Stimulated activated CD4-positive, alpha-beta T cell treated with anti-CD3 and anti-CD28 coated beads, Interleukin-2, amount 100 ng/mL, for 4 hours (primary cell): ENCODE measurements around the gene PTTG1.
"Not testable (repeated sequence)": the region's sequence is repeated elsewhere in the genome, so short reads cannot be mapped to it uniquely, and the experiment has no call there.

Source experiments
- DNase-seq: peaks from one replicate; pipeline ENCODE4 v3.0.0-alpha.2; 2020; ENCODE audit warnings: low read depth

The PTTG1 gene

DNA sequence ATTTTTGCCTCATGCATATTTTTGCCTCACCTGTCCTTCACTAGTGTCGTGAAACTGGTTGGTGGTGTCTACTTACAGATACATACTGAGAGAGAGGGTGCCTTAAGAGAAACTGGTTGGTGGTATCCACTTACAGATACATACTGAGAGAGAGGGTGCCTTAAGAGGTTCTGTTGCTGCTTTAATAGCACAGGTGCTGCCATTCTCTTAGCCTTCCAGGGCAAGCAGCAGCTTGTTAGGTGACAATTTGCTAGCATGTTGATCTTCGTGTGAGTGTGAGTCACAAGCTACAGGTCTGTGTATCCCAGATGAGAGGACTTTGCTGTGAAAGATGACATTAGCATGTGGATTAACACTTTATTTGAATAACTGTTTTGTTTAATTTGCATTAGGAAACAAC lies 1.4 kb downstream of the PTTG1 start:
- DNase-seq = no peak

DNA sequence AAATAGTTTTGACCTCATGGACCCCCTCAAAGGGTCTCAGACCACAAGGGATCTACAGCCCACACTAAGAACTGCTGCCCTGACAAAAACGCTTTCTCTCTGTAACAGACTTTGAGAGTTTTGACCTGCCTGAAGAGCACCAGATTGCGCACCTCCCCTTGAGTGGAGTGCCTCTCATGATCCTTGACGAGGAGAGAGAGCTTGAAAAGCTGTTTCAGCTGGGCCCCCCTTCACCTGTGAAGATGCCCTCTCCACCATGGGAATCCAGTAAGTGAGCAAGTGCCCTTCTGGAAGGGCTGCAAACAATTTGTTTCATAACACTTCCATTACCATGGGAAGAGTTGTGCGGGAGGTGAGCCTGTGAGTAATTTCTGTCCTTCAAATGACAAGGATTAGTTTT lies 6.0 kb downstream of the PTTG1 start:
- no peak for DNase-seq

DNA sequence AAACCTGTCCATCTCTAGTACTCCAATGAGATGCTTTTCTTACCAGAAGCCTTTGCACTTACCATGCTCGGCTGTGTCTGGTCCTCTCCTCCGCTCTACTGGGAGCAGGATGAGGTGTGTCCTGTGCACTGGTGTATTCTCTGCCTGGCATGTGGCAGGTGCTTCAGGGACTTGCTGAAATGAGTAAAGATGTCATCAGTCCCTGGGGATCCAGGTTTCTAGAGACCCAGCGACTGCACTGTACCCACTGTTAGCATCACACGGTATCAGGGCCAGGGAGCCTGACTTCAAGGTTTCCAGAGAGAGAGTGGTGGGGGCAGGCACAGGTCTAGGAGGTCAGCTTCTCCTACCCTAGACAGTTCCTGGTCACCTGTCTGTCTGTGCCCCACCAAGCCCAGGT lies 10.5 kb downstream of the PTTG1 start:
- DNase-seq = no peak

DNA sequence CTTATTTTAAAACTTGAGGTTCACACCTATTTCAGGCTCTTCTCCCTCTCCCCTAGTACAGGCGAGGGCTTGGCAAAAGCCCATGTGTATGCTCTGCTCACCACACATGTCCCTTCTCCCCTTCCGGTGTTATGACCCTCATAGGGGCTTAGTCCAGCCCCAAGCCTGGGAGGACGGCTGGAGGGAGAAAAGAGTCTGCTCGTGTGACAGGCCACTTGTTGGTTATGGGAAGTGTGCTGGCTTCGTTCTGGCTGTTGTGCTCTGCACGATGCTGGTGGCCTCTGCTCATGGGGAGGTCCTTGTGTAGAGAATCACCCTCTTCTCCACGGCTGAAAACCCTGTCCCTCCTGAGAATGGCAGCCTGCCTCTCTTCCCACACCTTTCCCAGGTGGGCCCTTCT lies 11.1 kb downstream of the PTTG1 start:
- no peak for DNase-seq

DNA sequence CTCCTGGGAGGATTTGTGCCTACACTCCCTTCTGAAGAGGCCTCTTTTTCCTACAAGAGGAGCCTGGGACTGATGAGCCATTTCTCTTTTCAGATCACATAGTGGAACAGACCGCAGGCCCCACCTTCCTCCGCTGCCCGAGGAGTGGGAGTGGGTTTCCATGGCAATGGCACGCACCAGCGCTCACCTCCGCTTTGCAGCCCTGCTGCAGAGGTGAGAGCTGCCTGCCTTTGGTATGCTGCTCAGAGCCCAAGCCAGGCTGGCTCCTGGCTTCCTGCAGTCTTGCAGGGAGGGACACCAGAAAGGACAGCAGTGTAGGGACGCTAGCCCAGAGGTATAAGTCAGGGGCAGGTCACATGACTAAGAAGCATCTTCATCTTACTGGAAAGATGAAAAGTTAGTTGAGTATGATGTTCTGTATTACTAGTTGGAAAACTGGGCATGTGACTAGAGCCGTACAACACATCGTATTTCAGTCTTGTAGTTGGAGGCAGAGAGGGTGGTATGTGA lies 12.4 kb downstream of the PTTG1 start:
- no peak for DNase-seq

DNA sequence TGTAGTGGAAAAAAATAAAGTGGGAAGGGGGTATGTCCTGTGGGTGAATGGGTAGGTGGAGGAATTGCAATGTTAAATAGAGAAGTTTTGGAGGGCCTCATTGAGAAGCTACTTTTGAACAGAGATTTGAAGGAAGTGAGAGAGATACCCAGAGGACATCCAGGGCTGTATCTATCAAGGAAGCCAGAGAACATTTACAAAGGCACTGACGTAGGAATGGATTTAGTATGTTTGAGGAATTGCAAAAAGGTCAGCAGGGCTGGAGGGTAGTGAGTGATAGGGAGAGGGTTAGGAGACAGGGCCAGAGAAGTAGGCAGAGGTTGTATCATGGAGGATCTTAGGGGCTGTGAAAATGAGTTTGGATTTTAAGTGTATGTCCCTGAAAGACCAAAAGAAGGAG lies 13.9 kb downstream of the PTTG1 start:
- no peak for DNase-seq

DNA sequence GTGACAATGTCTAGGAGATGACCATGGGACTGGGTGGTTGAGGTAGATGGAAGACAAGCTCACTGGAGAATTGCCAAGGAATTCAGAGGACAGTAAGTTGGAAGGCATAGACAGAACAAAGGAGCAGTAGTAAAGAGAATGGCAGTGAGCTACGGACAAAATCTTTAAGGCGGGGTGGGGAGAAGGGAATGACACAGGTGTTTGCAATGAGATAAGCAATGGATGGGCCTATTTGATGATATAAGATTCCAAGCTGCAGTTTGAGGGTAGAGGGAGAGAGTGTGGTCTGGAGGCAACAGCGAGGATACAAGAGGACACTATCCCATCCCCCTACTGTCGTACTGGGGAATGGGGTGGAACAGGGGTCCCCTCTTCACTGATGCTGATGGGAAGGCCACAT lies 14.4 kb downstream of the PTTG1 start:
- DNase-seq = no peak

DNA sequence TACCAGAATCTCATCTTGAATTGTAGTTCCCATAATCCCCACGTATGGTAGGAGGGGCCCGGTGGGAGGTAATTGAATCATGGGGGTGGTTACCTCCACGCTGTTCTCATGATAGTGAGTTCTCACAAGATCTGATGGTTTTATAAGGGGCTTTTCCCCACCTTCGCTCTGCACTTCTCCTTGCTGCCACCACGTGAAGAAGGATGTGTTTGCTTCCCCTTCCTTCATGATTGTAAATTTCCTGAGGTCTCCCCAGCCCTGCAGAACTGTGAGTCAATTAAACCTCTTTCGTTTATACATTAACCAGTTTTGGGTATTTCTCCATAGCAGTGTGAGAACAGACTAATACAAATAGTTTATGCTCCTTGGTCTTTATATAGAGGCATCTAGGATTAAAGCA lies 15.0 kb downstream of the PTTG1 start:
- DNase-seq = not testable (repeated sequence)

DNA sequence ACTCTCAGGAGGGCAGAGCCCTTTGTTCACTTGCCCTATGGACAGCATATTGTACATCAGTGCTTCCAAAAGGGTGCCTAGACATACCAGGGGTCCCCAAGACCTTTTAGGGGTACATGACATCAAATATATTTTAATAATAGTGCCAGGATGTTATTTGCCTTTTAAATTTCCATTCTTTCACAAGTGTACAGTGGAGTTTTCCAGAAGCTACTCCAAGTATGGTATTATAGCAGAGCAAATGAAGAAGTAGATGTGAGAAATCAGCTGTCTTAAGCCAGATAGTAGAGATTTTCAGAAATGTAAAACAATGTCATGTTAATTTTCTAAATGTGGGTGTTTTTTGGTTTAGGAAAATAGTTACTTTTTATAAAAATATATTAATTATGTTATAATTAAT lies 15.6 kb downstream of the PTTG1 start:
- DNase-seq = no peak

DNA sequence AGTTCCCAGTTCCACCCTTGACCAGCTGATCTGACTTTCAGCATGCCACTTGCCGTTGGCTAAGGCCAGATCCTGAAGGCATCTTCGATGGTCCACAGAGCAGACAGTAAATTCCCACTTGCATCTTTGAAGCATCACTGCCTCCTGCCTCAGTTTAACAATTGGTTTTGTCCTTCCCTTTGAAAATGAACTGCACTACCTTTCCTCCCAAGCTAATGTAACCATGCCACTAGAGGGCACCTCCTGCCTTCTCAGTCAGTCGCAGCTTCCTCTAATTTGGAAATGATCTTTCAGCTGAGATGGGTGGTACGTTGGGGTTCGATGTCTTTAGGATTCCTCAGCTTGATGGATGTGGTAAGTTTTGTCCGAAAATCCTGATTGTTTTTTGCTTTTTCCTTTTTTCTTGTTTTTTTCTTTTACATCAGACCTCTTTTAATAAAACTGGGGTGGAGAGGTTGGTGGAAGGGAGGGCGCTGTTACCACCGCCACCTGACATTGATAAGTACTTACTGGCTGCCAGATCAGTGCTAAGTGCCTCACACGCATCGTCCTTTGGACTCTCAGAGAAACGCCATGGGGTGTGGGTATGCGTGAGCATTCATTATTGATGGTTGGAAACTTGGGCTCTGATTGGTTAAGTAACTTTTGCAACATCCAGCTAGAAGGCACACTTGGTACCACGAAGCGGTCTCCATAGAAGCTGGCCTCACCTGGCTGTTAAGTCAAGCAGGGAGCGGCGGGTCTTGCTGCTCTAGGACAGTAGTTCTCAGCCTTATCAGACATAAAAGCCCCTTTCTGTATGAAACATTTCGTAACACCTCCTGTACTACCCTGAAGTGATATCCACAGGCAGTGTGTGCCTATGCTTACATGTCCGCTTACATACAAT lies 16.9 kb downstream of the PTTG1 start:
- DNase-seq = peak; percentile 44

DNA sequence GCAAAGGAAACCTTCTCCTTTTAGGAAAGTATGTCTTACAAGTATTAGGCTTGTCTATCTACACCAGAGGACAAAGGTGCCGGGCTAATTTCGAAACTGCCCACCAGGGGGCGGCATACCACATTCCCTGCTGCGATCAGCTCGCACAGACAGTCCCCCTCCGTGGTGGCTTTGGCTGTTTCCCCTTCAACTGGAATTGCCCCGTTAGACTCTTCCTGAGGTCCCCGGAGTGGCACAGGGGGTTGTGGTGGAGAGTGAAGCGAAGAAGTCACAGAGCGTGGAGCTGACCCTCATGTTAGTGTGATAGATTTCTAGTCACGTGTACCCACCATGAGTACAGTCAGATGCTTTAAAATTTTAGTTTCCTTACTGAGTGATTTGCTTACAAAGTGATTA lies 17.5 kb downstream of the PTTG1 start:
- DNase-seq = peak; percentile 84

DNA sequence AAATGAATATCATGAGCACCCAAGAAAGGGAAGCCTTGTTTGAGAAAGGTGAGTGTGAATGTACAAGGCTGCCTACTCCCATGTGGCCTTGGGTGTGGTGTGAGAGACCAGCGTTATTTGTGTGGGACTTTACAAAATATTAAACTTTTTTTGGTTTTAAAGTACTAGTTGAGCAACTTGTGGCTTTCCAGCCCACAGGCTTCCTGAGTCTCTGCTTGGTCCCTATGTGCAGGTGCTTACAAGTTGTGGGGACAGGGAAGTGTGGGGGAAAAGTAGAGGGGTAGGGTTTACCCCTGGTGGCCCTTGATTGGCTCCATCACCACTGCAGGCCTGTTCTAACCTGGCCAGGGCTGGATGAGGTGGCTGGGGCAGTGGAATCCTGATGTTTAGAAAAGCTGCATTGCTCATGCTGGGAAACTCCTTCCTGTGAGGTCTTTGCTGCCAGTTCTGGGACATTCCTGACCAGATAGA lies 19.7 kb downstream of the PTTG1 start:
- no peak for DNase-seq

DNA sequence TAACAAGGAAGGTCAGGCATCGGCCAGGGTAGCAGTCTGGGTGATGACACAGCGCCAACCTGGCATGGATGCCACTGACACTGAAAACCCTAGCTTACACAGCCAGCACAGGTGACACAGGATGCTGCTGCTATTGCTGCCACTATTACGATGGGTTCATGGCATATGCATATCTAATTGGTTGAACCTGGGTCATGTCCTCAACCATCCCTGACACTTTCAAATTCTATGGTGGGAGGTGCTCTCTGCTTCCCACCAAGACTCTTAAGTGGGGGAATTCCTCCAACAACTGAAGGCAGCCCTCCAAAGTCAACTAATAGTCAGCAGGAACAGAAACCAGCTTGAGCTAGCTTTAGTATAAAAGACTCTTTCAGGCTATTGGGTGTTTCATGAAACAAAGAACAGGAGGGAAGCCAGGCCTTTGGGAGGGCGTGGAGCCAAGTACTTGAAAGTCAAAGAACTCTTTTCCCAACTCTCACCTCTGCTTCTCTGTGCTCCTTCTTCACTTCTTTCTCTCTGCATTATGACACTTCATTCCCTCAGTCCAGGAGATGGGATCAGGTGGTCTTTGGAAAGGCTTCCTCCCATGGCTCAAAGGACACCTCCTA lies 21.3 kb downstream of the PTTG1 start:
- DNase-seq = no peak

DNA sequence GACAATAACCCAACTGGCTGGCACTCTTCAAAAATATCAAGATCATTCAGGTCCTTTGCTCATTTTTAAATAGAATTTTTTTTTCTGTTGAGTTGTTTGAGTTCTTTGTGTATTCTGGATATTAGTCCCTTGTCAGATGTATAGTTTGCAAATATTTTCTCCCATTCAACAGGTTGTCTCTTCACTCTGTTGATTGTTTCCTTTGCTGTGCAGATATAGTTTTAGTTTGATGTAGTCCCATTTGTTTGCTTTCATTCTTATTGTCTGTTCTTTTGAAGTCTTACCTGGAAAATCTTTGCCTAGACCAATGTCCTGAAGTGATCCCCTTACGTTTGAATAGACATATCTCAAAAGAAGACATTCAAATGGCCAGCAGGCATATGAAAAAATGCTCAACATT lies 22.8 kb downstream of the PTTG1 start:
- no peak for DNase-seq

DNA sequence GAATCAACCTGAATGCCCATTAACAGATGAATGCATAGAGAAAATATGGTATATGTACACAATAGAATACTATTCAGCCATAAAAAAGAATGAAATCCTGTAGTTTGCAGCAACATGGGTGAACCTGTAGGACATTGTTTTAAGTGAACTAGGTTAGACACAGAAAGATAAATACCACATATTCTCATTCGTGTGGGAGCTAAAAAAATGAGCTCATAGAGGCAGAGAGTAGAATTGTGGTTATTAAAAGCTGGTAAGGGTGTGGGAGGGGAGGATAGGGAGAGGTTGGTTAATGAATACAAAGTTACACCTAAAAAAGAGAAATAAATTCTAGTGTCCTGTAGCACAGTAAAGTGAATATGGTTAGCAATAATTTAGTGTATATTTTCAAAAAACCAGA lies 23.5 kb downstream of the PTTG1 start:
- no peak for DNase-seq

DNA sequence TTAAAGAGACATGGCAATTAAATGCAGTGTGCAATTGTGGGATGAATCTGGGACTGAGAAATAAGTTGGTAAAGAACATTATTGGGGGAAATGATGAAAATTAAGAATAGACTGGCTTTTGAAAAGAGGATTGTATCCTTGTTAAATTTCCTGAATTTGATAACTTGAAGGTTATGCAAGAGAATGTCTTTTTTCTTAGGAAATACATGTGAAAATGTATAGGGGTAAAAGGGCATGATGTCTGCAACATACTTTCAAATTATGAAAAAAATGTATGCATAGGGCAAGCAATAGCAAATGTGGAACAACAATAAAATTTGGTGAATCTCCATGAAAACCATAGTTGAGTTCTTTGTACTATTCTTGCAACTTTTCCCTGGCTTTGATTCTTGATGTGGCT lies 24.1 kb downstream of the PTTG1 start:
- no peak for DNase-seq

DNA sequence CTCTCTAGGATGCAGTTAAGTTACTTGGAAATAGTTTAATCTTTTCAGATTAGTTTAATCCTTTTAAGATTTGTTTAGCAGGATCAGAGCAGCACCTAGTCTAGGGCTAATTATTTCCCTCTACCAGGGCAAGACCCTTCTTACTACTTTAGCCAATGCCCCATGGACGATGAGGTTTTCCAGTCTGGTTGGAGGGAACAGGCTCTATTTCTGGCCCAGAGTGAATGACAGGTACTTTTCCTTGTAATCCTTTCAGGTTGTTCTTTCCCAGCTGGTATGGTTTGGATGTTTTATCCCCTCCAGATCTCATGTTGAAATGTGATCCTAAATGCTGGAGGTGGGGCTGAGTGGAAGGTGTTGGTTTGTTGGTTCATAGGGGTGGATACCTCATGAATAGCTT lies 27.2 kb downstream of the PTTG1 start:
- DNase-seq = no peak

DNA sequence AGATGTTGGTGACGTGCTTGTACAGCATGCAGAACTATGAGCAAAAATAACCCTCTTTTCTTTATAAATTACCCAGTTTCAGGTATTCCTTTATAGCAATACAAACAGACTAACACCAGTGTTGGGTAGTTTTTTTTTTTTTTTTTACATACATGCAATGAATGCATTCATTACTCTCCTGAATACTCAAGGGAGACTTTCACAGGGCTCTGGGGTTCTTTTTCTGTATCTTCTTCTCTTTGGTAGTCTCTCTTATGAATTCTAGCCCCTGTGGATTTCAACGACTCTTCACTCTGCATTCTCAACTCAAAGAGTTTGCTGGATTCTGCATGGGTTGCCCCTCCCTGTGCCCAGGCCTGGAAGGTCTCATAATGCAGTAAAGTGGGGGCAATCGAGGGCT lies 27.8 kb downstream of the PTTG1 start:
- DNase-seq = no peak

DNA sequence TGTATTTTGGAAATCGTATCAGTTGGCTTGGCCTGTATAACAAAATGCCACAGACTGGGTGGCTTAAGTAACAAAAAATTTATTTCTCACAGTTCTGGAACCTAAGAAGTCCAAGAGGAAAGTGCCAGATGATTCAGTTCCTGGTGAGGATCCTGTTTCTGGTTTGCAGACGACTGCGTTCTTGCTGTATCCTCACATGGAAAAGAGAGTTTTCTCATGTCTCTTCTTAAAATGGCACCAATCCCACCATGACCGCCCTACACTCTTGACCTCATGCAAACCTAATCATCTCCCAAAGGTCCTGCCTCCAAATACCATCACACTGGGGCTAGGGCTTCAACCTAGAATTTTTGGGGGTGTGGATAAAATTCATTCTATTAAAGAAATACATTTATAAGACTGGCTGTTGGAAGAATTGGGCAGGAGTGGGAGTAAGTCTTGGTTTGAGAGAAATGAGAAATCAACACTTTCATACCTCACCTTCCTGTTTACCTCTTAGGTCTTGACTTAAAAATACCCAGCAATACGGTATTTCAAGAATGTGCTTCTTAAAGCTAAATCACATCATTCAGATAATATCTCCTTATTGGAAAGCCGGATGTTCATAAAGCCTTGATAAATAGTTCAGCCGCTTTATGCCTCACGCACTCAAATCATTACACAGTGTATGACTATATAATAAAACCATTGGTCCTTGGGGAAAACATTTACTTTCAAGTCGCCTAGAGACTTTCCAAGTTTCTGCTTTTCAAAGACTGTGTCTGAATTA lies 28.7 kb downstream of the PTTG1 start:
- DNase-seq = no peak

DNA sequence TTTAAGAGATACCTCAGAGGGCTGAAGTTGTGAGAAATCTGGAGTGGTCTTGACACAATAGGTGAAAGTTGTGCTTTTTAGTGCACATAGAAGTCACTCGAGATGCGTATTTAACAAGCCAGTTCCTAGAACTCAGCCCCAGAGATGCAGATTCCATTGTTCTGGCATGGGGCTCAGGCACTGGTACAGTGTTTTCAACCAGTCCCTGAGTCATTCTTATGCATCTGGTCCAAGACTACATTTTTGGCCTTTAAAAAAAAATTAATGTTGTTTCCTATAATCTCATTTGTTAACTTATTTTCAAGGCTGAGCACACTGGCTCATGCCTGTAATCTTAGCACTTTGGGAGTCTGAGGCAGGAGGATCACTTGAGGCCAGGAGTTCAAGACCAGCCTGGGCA lies 29.6 kb downstream of the PTTG1 start:
- DNase-seq = no peak

DNA sequence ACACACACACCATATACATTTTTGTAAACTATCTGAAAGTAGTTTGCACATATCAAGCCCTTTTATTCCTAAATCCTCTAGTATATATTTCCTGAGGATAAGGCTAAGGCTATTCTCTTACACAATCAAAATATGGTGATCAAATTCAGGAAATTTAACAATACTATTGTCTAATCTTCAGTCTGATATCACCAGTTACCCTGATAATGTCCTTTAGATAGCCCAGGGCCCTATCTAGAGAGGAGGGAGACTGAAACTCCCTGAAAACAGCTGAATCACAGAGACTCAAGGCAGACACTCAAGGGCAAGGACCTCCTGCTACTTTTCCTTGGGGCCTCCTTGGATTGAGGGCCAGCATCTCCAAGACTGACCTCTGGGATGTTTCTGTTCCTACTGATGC lies 30.4 kb downstream of the PTTG1 start:
- DNase-seq = no peak

DNA sequence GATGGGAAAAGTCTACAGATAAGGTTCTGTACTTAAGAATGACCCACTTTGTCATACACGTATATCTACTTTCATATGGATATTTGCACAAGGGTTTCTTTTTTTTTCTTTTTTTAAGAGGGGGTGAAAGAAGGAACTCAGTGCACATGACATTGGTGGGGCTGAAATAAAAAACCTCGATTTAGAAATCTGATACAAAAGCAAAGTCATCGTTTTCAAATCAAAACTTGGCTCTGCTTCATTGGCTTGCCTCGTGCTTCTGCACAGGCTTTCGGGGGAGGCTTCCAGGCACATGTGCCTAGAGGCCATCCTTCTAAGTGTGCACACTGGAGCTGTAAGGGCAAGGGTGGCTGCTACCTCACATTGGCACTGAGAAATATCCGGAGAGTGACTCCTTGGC lies 31.1 kb downstream of the PTTG1 start:
- no peak for DNase-seq

DNA sequence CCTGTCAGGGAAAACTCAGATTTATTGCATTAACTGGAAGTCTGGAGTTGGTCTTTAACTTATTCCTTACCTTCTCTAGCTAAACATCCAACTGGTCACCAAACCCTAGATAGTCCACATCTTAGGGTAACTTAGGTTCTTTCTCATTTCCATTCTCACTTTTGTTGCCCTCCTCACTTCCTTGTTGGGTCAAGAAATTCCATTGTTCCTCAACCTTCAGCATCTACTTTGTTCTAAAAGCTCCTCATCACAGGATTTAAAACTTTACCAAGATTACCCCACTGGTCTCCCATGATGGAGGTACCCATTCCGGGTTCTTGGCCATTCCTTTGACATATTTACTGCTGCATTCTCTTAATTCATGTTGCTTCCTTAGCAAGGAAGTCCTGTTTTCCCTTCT lies 32.1 kb downstream of the PTTG1 start:
- DNase-seq = no peak
